GM13976 (cell line): ENCODE measurements around the gene NPAS3.

Experiments used
- DNase-seq: peaks from one replicate; pipeline ENCODE4 v3.0.0; 2012; ENCODE audit warnings: low spot score
- CTCF ChIP-seq: IDR thresholded peaks from 2 replicates; pipeline ENCODE4 v1.5.1; 2012; ENCODE audit warnings: borderline replicate concordance, mild to moderate bottlenecking; ENCODE audit not compliant: insufficient read depth; ENCODE audit errors: extremely low read depth, missing control alignments, control extremely low read depth
- in situ Hi-C: fragments of 300-500 bp; cut with MboI; formaldehyde crosslinking; loops from one replicate; pipeline ENCODE4 v1.12.0; 2022; ENCODE audit warnings: low sequenced_read_pairs, mixed read lengths, inconsistent platforms; ENCODE audit not compliant: unreplicated experiment

NPAS3 gene

GRCh38 chr14:33734387-33734786 lies 795.7 kb downstream of the NPAS3 start:
- TF ChIP-seq CTCF = no peak
- no peak for DNase-seq
- in situ Hi-C loops = no loop called here

- in situ Hi-C loops = no loop called here
- TF ChIP-seq CTCF = no peak
Measured at GRCh38 chr14:33736299-33736825, 797.7 kb downstream of the NPAS3 start.

GRCh38 chr14:33736979-33737378 lies 798.3 kb downstream of the NPAS3 start:
- TF ChIP-seq CTCF = no peak
- no peak for DNase-seq
- in situ Hi-C loops = no loop called here

More at GRCh38 chr14:33736299-33736825, 797.7 kb downstream of the NPAS3 start:
- no peak for DNase-seq

GRCh38 chr14:33737446-33737845 lies 798.8 kb downstream of the NPAS3 start:
- in situ Hi-C loops = no loop called here
- TF ChIP-seq CTCF = no peak

GRCh38 chr14:33738029-33738428 lies 799.4 kb downstream of the NPAS3 start:
- TF ChIP-seq CTCF = no peak
- in situ Hi-C loops = no loop called here
- DNase-seq = no peak

More at GRCh38 chr14:33737446-33737845, 798.8 kb downstream of the NPAS3 start:
- DNase-seq = no peak

- no peak for TF ChIP-seq CTCF
- no peak for DNase-seq
- in situ Hi-C loops = no loop called here
Measured at GRCh38 chr14:33738491-33738890, 799.8 kb downstream of the NPAS3 start.
